DND-41 (cell line): ENCODE measurements around the gene CASP7.

Experiments
- ATAC-seq: fragments of 200-7000 bp; cut with Tn5 transposase; 3 replicates; pipeline ENCODE4 v1.9.1; 2021; ENCODE audit warnings: low read depth; ENCODE audit not compliant: insufficient read depth
- DNase-seq: peaks from one replicate; pipeline ENCODE4 v3.0.0-alpha.2; 2020
- H2AFZ ChIP-seq: 2 replicates; pipeline ENCODE4 v1.6.0; 2012; ENCODE audit warnings: low read depth, low read length
- H3K27ac ChIP-seq: 2 replicates; pipeline ENCODE4 v1.5.1; 2012; ENCODE audit warnings: low read length, inconsistent platforms
- H3K27me3 ChIP-seq: fragments of 200-600 bp; sonication (generic); 2 replicates; pipeline ENCODE4 v1.6.0; 2012; ENCODE audit warnings: low read length, mild to moderate bottlenecking, inconsistent platforms; ENCODE audit not compliant: insufficient read depth, poor library complexity
- H3K36me3 ChIP-seq: 2 replicates; pipeline ENCODE4 v1.5.1; 2012; ENCODE audit warnings: low read length, inconsistent platforms; ENCODE audit not compliant: insufficient read depth
- H3K4me1 ChIP-seq: 2 replicates; pipeline ENCODE4 v1.5.1; 2012; ENCODE audit warnings: mild to moderate bottlenecking, low read length; ENCODE audit not compliant: insufficient read depth
- H3K4me2 ChIP-seq: 2 replicates; pipeline ENCODE4 v1.6.0; 2012; ENCODE audit warnings: mild to moderate bottlenecking, moderate library complexity, low read length, inconsistent platforms; ENCODE audit not compliant: insufficient read depth
- H3K4me3 ChIP-seq, 2 experiments: fragments of 200-600 bp in 1 of 2; shearing (Covaris generic) in 1 of 2; 2 replicates each; pipeline ENCODE4 v1.5.1; 2012 to 2016; ENCODE audit warnings: inconsistent platforms in 2 of 2, low read length in 2 of 2, mild to moderate bottlenecking in 2 of 2, low read depth in 1 of 2, moderate library complexity in 1 of 2
- H3K79me2 ChIP-seq: 2 replicates; pipeline ENCODE4 v1.6.0; 2012; ENCODE audit warnings: low read length, inconsistent platforms; ENCODE audit not compliant: insufficient read depth
- H3K9ac ChIP-seq: 2 replicates; pipeline ENCODE4 v1.6.0; 2012; ENCODE audit warnings: low read depth, mild to moderate bottlenecking, inconsistent platforms, low read length, moderate library complexity
- H3K9me3 ChIP-seq: 2 replicates; pipeline ENCODE4 v1.5.1; 2012; ENCODE audit warnings: low read length, moderate library complexity, mild to moderate bottlenecking, inconsistent platforms; ENCODE audit not compliant: insufficient read depth, severe bottlenecking
- H4K20me1 ChIP-seq: 2 replicates; pipeline ENCODE4 v1.6.0; 2012; ENCODE audit warnings: low read length; ENCODE audit not compliant: insufficient read depth
- CTCF ChIP-seq: IDR thresholded peaks from 2 replicates; pipeline ENCODE4 v1.5.1; 2012; ENCODE audit warnings: borderline replicate concordance, low read length, moderate library complexity, mild to moderate bottlenecking; ENCODE audit not compliant: poor library complexity, severe bottlenecking; ENCODE audit errors: extremely low read depth
- EZH2 ChIP-seq: IDR thresholded peaks from 3 replicates; pipeline ENCODE4 v1.6.1; 2012; ENCODE audit warnings: borderline replicate concordance, low read depth, mild to moderate bottlenecking, moderate library complexity, low read length, inconsistent platforms; ENCODE audit not compliant: severe bottlenecking

CASP7 gene

GRCh38 chr10:113656896-113657295 lies 22.8 kb upstream of the CASP7 start:
- ATAC-seq (no peak), DNase-seq (no peak)
- Histone ChIP-seq H3K36me3 (no peaks in the 10 kb centered on the region), H3K9me3 (no peaks in the 10 kb centered on the region), H3K4me1 (no peaks in the 10 kb centered on the region), H4K20me1 (no peaks in the 10 kb centered on the region), H3K9ac (no peak overlapping the region), H3K79me2 (no peaks in the 10 kb centered on the region), H3K4me2 (no peak overlapping the region), H3K4me3 (no peak overlapping the region), H3K27ac (no peak overlapping the region), H3K27me3 (peaks cover 6% of the 10 kb centered on the region), H2AFZ (no peak overlapping the region)
- TF ChIP-seq EZH2, result no peak
- no peak for TF ChIP-seq CTCF

- Histone ChIP-seq H3K27ac (no peak overlapping the region), H3K4me1 (no peaks in the 10 kb centered on the region), H3K9ac (no peak overlapping the region), H3K4me2 (no peak overlapping the region), H3K9me3 (no peaks in the 10 kb centered on the region), H3K27me3 (peaks cover 6% of the 10 kb centered on the region), H4K20me1 (no peaks in the 10 kb centered on the region), H3K36me3 (no peaks in the 10 kb centered on the region), H3K79me2 (no peaks in the 10 kb centered on the region), H3K4me3 (no peak overlapping the region), H2AFZ (no peak overlapping the region)
- TF ChIP-seq CTCF, result no peak
- no peak for TF ChIP-seq EZH2
- DNase-seq (no peak), ATAC-seq (no peak)
Measured at GRCh38 chr10:113657544-113657943, 22.2 kb upstream of the CASP7 start.

DNA sequence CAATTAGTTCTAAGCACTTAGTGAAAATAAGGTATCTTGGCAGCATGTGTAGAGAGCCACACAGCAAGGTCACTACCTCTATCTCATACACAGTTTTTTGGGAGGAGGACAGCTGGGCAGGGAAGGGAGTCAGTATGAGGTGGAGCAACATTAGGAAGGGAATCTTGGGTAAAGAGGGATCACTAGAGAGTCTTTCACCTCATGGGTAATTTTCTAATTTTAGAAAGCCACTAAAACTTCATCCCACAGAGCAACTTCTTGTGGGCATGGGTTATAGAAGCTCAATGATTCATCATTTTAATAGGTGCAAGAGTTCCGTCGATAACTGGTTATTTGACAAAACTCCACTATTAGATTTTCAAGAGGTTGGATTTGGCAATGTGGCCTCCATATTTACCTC lies 18.4 kb upstream of the CASP7 start:
- Histone ChIP-seq H4K20me1 (no peaks in the 10 kb centered on the region), H3K9ac (no peak overlapping the region), H3K36me3 (no peaks in the 10 kb centered on the region), H3K9me3 (no peaks in the 10 kb centered on the region), H3K4me3 (no peak overlapping the region), H2AFZ (no peak overlapping the region), H3K27me3 (peaks cover 4% of the 10 kb centered on the region), H3K4me2 (no peak overlapping the region), H3K4me1 (no peaks in the 10 kb centered on the region; the same call in 1 of the 2 replicates), H3K27ac (no peak overlapping the region), H3K79me2 (no peaks in the 10 kb centered on the region)
- no peak for ATAC-seq
- DNase-seq, result no peak
- TF ChIP-seq EZH2, result no peak
- TF ChIP-seq CTCF, result no peak

DNA sequence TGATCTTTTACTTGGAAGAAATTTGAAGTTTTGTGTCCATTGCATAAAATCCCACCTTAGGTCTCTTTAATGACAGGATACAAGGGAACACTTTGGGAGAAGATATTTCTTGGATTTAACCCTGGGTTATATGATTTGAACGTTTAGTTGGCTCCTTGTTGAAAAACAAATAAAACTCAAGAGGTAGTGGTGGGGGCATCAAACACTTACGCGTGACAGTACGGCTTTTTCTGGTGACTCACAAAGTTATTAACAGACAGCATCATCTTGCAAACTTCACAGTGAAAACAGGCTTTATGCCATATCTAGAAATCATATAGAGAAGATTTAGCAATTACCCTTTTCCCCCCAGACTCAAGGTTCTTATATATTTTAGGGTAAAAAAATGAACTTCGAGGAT lies 16.6 kb upstream of the CASP7 start:
- no peak overlapping the region for H3K4me3 ChIP-seq
- no peaks in the 10 kb centered on the region for H3K9me3 ChIP-seq
- no peaks in the 10 kb centered on the region for H3K36me3 ChIP-seq
- H3K27me3 ChIP-seq, result peaks cover 4% of the 10 kb centered on the region
- ATAC-seq (no peak), DNase-seq (no peak)
- H2AFZ ChIP-seq, result no peak overlapping the region
- H3K4me2 ChIP-seq, result no peak overlapping the region
- H3K4me1 ChIP-seq, result peaks cover 4% of the 10 kb centered on the region; the same call in 1 of the 2 replicates
- H3K79me2 ChIP-seq, result no peaks in the 10 kb centered on the region
- H3K27ac ChIP-seq, result no peak overlapping the region
- TF ChIP-seq EZH2, result no peak
- TF ChIP-seq CTCF, result no peak
- H3K9ac ChIP-seq, result no peak overlapping the region
- H4K20me1 ChIP-seq, result no peaks in the 10 kb centered on the region
